IMR-90 (cell line): ENCODE data around the gene THRB. TPM values are rescaled to one million over a fixed set of nuclear protein-coding genes. Genes with fewer than 3 reads are reported as not detected.

Experiments
- ATAC-seq: fragments of 200-7000 bp; cut with Tn5 transposase; 2 replicates; pipeline ENCODE4 v1.9.1; 2020; ENCODE audit warnings: low read depth, mild to moderate bottlenecking, moderate library complexity
- BruUV-seq: library from RNA; stranded (reverse); fragments of 400-500 nt; replicated peaks from 2 replicates; lab custom pipeline; 2021; lab: Mats Ljungman, UMichigan
- CTCF ChIA-PET: fragments of 300-600 bp; formaldehyde crosslinking; extraction: SDS; loops from one replicate; lab custom pipeline; 2021; ENCODE audit warnings: antibody characterized with exemption; lab: Yijun Ruan, JAX
- POLR2A ChIA-PET: fragments of 300-600 bp; sonication (Branson Sonifier 250); formaldehyde crosslinking; loops from one replicate; lab custom pipeline; 2022; ENCODE audit warnings: antibody characterized with exemption; ENCODE audit not compliant: unreplicated experiment; lab: Charles Lee
- DNase-seq: peaks from one replicate; pipeline ENCODE4 v3.0.0; 2013
- H2AFZ ChIP-seq: replicated peaks from 2 replicates; pipeline ENCODE3; 2013; ENCODE audit warnings: low read length, mild to moderate bottlenecking; ENCODE audit not compliant: poor library complexity
- H2AK5ac ChIP-seq: 2 replicates; pipeline ENCODE4 v1.6.1; 2013; ENCODE audit warnings: low read depth, low read length, inconsistent platforms
- H2AK9ac ChIP-seq: replicated peaks from 2 replicates; pipeline ENCODE3; 2013; ENCODE audit warnings: mild to moderate bottlenecking, low read depth, low read length, moderate library complexity; ENCODE audit not compliant: poor library complexity
- H2BK120ac ChIP-seq: 2 replicates; pipeline ENCODE4 v1.6.1; 2013; ENCODE audit warnings: low read depth, low read length, inconsistent platforms
- H2BK15ac ChIP-seq: 3 replicates; pipeline ENCODE4 v1.6.1; 2013; ENCODE audit warnings: low read depth, low read length, inconsistent platforms
- H2BK20ac ChIP-seq: 2 replicates; pipeline ENCODE4 v1.6.1; 2013; ENCODE audit warnings: low read depth, mild to moderate bottlenecking, inconsistent platforms, low read length, moderate library complexity
- H2BK5ac ChIP-seq: 2 replicates; pipeline ENCODE4 v1.6.1; 2013; ENCODE audit warnings: mild to moderate bottlenecking, low read depth, low read length, inconsistent platforms; ENCODE audit not compliant: poor library complexity, severe bottlenecking
- H3K14ac ChIP-seq: replicated peaks from 2 replicates; pipeline ENCODE4 v1.6.1; 2013; ENCODE audit warnings: low read depth, low read length, inconsistent platforms
- H3K18ac ChIP-seq: 2 replicates; pipeline ENCODE4 v1.6.1; 2013; ENCODE audit warnings: low read depth, low read length, control low read depth
- H3K23ac ChIP-seq: 2 replicates; pipeline ENCODE4 v1.6.1; 2013; ENCODE audit warnings: low read depth, low read length, inconsistent platforms
- H3K27ac ChIP-seq: 2 replicates; pipeline ENCODE4 v1.5.1; 2013; ENCODE audit warnings: mild to moderate bottlenecking, control low read depth, low read length; ENCODE audit not compliant: insufficient read depth
- H3K27me3 ChIP-seq: 2 replicates; pipeline ENCODE4 v1.6.1; 2013; ENCODE audit warnings: low read length; ENCODE audit not compliant: control insufficient read depth, insufficient read depth
- H3K36me3 ChIP-seq: 2 replicates; pipeline ENCODE4 v1.6.1; 2013; ENCODE audit warnings: low read length, mixed read lengths; ENCODE audit not compliant: control insufficient read depth, insufficient read depth
- H3K4ac ChIP-seq: 2 replicates; pipeline ENCODE4 v1.6.1; 2013; ENCODE audit warnings: low read depth, low read length, inconsistent platforms
- H3K4me1 ChIP-seq: 2 replicates; pipeline ENCODE4 v1.6.1; 2013; ENCODE audit warnings: low read length, mixed read lengths; ENCODE audit not compliant: control insufficient read depth, insufficient read depth
- H3K4me2 ChIP-seq: 2 replicates; pipeline ENCODE4 v1.6.1; 2013; ENCODE audit warnings: low read depth, mild to moderate bottlenecking, control low read depth, low read length, moderate library complexity
- H3K4me3 ChIP-seq: 2 replicates; pipeline ENCODE4 v1.5.1; 2013; ENCODE audit warnings: low read depth, mild to moderate bottlenecking, control low read depth, low read length, moderate library complexity; ENCODE audit not compliant: insufficient read depth
- H3K56ac ChIP-seq: 2 replicates; pipeline ENCODE4 v1.6.1; 2013; ENCODE audit warnings: low read length, inconsistent platforms; ENCODE audit not compliant: insufficient read depth; ENCODE audit errors: extremely low read depth
- H3K79me1 ChIP-seq, 2 experiments: 2 replicates each; pipeline ENCODE4 v1.6.1; 2013; ENCODE audit warnings: low read length in 2 of 2, inconsistent platforms in 1 of 2, low read depth in 1 of 2
- H3K9ac ChIP-seq: 2 replicates; pipeline ENCODE4 v1.6.1; 2013; ENCODE audit warnings: low read depth, low read length, control low read depth
- H3K9me1 ChIP-seq: 2 replicates; pipeline ENCODE4 v1.6.1; 2013; ENCODE audit warnings: low read length, inconsistent platforms; ENCODE audit not compliant: insufficient read depth
- H3K9me3 ChIP-seq: 2 replicates; pipeline ENCODE4 v1.6.1; 2013; ENCODE audit warnings: low read length; ENCODE audit not compliant: control insufficient read depth, insufficient read depth
- H4K20me1 ChIP-seq: 2 replicates; pipeline ENCODE4 v1.6.1; 2013; ENCODE audit warnings: low read length, inconsistent platforms; ENCODE audit not compliant: insufficient read depth
- H4K5ac ChIP-seq: 2 replicates; pipeline ENCODE4 v1.6.1; 2013; ENCODE audit warnings: mild to moderate bottlenecking, low read depth, low read length, control low read depth
- H4K8ac ChIP-seq, 2 experiments: 2 replicates each; pipeline ENCODE4 v1.6.1; 2013; ENCODE audit warnings: low read depth in 2 of 2, low read length in 2 of 2, control low read depth in 1 of 2, inconsistent platforms in 1 of 2
- H4K91ac ChIP-seq: 2 replicates; pipeline ENCODE4 v1.6.1; 2013; ENCODE audit warnings: low read depth, low read length, inconsistent platforms; ENCODE audit not compliant: insufficient read depth
- BHLHE40 ChIP-seq: fragments of 150-350 bp; IDR thresholded peaks from 2 replicates; pipeline ENCODE4 v1.6.1; 2016; ENCODE audit warnings: mild to moderate bottlenecking, low read depth, low read length
- CEBPB ChIP-seq: IDR thresholded peaks from 2 replicates; pipeline ENCODE4 v1.6.1; 2012; ENCODE audit warnings: low read depth, low read length, improper control_type of control experiment
- CHD1 ChIP-seq: IDR thresholded peaks from 2 replicates; pipeline ENCODE4 v1.6.1; 2012; ENCODE audit warnings: low read depth, low read length, improper control_type of control experiment
- CTCF ChIP-seq: conservative IDR thresholded peaks from 2 replicates; pipeline ENCODE4 v1.5.1; 2012; ENCODE audit warnings: mild to moderate bottlenecking, low read depth, low read length, improper control_type of control experiment
- ELK1 ChIP-seq: fragments of 150-350 bp; IDR thresholded peaks from 2 replicates; pipeline ENCODE4 v1.6.1; 2016; ENCODE audit warnings: low read depth, mild to moderate bottlenecking, low read length, moderate library complexity, borderline replicate concordance
- FOS ChIP-seq: fragments of 150-350 bp; IDR thresholded peaks from 2 replicates; pipeline ENCODE4 v1.6.1; 2016; ENCODE audit warnings: low read depth, low read length
- MAFK ChIP-seq: IDR thresholded peaks from 2 replicates; pipeline ENCODE4 v1.6.1; 2012; ENCODE audit warnings: low read depth, low read length, improper control_type of control experiment
- MAZ ChIP-seq: IDR thresholded peaks from 2 replicates; pipeline ENCODE4 v1.6.1; 2012; ENCODE audit warnings: low read depth, mild to moderate bottlenecking, low read length, improper control_type of control experiment, moderate library complexity, borderline replicate concordance
- MXI1 ChIP-seq: IDR thresholded peaks from 2 replicates; pipeline ENCODE4 v1.6.1; 2012; ENCODE audit warnings: low read depth, mild to moderate bottlenecking, low read length, moderate library complexity, borderline replicate concordance
- NFE2L2 ChIP-seq: fragments of 150-350 bp; IDR thresholded peaks from 2 replicates; pipeline ENCODE4 v1.6.1; 2016; ENCODE audit warnings: low read depth, mild to moderate bottlenecking, low read length
- POLR2A ChIP-seq: IDR thresholded peaks from 2 replicates; pipeline ENCODE4 v1.6.1; 2012; ENCODE audit warnings: mild to moderate bottlenecking, low read depth, low read length
- RAD21 ChIP-seq: IDR thresholded peaks from 2 replicates; pipeline ENCODE4 v1.6.1; 2012; ENCODE audit warnings: low read length, improper control_type of control experiment
- RCOR1 ChIP-seq: IDR thresholded peaks from 2 replicates; pipeline ENCODE4 v1.6.1; 2012; ENCODE audit warnings: mild to moderate bottlenecking, low read length, improper control_type of control experiment; ENCODE audit not compliant: insufficient replicate concordance
- RFX5 ChIP-seq: IDR thresholded peaks from 2 replicates; pipeline ENCODE4 v1.8.0; 2012; ENCODE audit warnings: low read depth, mild to moderate bottlenecking, low read length, moderate library complexity
- SMC3 ChIP-seq: fragments of 150-350 bp; IDR thresholded peaks from 2 replicates; pipeline ENCODE4 v1.6.1; 2016; ENCODE audit warnings: low read depth, mild to moderate bottlenecking, antibody characterized with exemption, low read length, moderate library complexity
- dilution Hi-C: fragments of 300-500 bp; cut with HindIII; formaldehyde crosslinking; loops from one replicate; pipeline ENCODE4 v1.14.3; 2018; ENCODE audit warnings: low sequenced_read_pairs; ENCODE audit not compliant: unreplicated experiment
- in situ Hi-C: fragments of 300-500 bp; cut with MboI; formaldehyde crosslinking; loops from 3 replicates; pipeline ENCODE4 v1.14.3; 2019; ENCODE audit warnings: low sequenced_read_pairs, inconsistent platforms, mixed read lengths
- intact Hi-C: fragments of 100-400 bp; cut with micrococcal nuclease; formaldehyde crosslinking; loops from 2 replicates; pipeline ENCODE4 v1.10.0; 2022
- polyA plus RNA-seq, 3 experiments: library from polyadenylated mRNA; depleted of rRNA; stranded (reverse); fragments of >200 nt; gene quantifications; 2 replicates each; pipeline ENCODE4 v1.2.3, GENCODE V29; 2012; ENCODE audit warnings: low replicate concordance in 1 of 3
- total RNA-seq: library from RNA; depleted of rRNA; stranded (reverse); fragments of >200 nt; gene quantifications from 2 replicates; pipeline ENCODE4 v1.2.3, GENCODE V29; 2012
- TF ChIP-seq, protein P1 (sequence below): fragments of 150-350 bp; IDR thresholded peaks from 2 replicates; pipeline ENCODE4 v1.6.1; 2017; ENCODE audit warnings: mild to moderate bottlenecking, antibody characterized with exemption, low read length, low read depth

Gene THRB
- total and polyA plus RNA-seq, 2 of the 4 experiments (the other 2 are of a cell fraction): under 0.01 TPM; not detected in 1

- H2AFZ ChIP-seq: no peak overlapping the region
- H3K9ac ChIP-seq: no peak overlapping the region
- dilution Hi-C loops (no loop called here), intact Hi-C loops (no loop called here), in situ Hi-C loops (no loop called here)
- ChIA-PET CTCF (no interaction called here), POLR2A (no interaction called here)
- no peak for DNase-seq
- no peaks in the 10 kb centered on the region for H3K27me3 ChIP-seq
- H3K4ac ChIP-seq: no peak overlapping the region
- H3K14ac ChIP-seq: no peak overlapping the region
- H4K5ac ChIP-seq: no peak overlapping the region
- no peak overlapping the region for H2BK120ac ChIP-seq
- no peaks in the 10 kb centered on the region for H3K4me1 ChIP-seq
- no peak overlapping the region for H3K27ac ChIP-seq
- no peak overlapping the region for H2BK20ac ChIP-seq
- no peak overlapping the region for H4K91ac ChIP-seq
- H3K36me3 ChIP-seq: no peaks in the 10 kb centered on the region
- H4K20me1 ChIP-seq: no peaks in the 10 kb centered on the region
- H3K4me3 ChIP-seq: no peak overlapping the region
- H3K9me3 ChIP-seq: no peaks in the 10 kb centered on the region
- no peak overlapping the region for H3K23ac ChIP-seq
- BruUV-seq: no TSS peak
- no peaks in the 10 kb centered on the region for H3K9me1 ChIP-seq
- no peak overlapping the region for H3K56ac ChIP-seq
- H2BK15ac ChIP-seq: no peak overlapping the region
- H3K4me2 ChIP-seq: no peak overlapping the region
- no peak overlapping the region for H4K8ac ChIP-seq
- ATAC-seq: no peak
- no peak overlapping the region for H3K18ac ChIP-seq
- no peaks in the 10 kb centered on the region for H3K79me1 ChIP-seq
- TF ChIP-seq, protein P1, sequence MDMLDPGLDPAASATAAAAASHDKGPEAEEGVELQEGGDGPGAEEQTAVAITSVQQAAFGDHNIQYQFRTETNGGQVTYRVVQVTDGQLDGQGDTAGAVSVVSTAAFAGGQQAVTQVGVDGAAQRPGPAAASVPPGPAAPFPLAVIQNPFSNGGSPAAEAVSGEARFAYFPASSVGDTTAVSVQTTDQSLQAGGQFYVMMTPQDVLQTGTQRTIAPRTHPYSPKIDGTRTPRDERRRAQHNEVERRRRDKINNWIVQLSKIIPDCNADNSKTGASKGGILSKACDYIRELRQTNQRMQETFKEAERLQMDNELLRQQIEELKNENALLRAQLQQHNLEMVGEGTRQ: no peak
- TF ChIP-seq MXI1: no peak
- TF ChIP-seq CTCF: no peak
- no peak for TF ChIP-seq CHD1
- no peak for TF ChIP-seq MAZ
- TF ChIP-seq SMC3: no peak
- TF ChIP-seq CEBPB: no peak
- TF ChIP-seq RCOR1: no peak
- no peak for TF ChIP-seq FOS
- TF ChIP-seq NFE2L2: no peak
- TF ChIP-seq RFX5: no peak
- TF ChIP-seq BHLHE40: no peak
- TF ChIP-seq RAD21: no peak
- TF ChIP-seq MAFK: no peak
- TF ChIP-seq ELK1: no peak
- TF ChIP-seq POLR2A: no peak
- H2AK9ac ChIP-seq: no peak overlapping the region
- no peak overlapping the region for H2BK5ac ChIP-seq
- H2AK5ac ChIP-seq: no peak overlapping the region
Measured at GRCh38 chr3:24479816-24480215, 14.8 kb downstream of the THRB start.
